IPS-18c (cell line): ENCODE results near the gene NUP210.

Source experiments
- H3K4me3 ChIP-seq: 2 replicates; pipeline ENCODE4 v1.7.0; 2013; ENCODE audit warnings: low read depth, mild to moderate bottlenecking, low read length, moderate library complexity; ENCODE audit not compliant: insufficient read depth
- H3K9me3 ChIP-seq: one replicate; pipeline ENCODE4 v1.6.1; 2013; ENCODE audit warnings: mild to moderate bottlenecking, low read length, moderate library complexity; ENCODE audit not compliant: control insufficient read depth, insufficient read depth

Gene NUP210

GRCh38 chr3:13347390-13347950 lies 72.7 kb downstream of the NUP210 start:
- Histone ChIP-seq H3K4me3 (peak overlapping the region; percentile 16; the same call in 1 of the 2 replicates), H3K9me3 (no peaks in the 10 kb centered on the region)

- H3K4me3 ChIP-seq, result peak overlapping the region; percentile 2
- H3K9me3 ChIP-seq, result no peaks in the 10 kb centered on the region
These were observed 73.4 kb downstream of the NUP210 start for GRCh38 chr3:13346481-13347389.

- Histone ChIP-seq H3K9me3 (no peaks in the 10 kb centered on the region), H3K4me3 (no peak overlapping the region)
These were observed 74.3 kb downstream of the NUP210 start for GRCh38 chr3:13345772-13346171.

- H3K9me3 ChIP-seq, result no peaks in the 10 kb centered on the region
- H3K4me3 ChIP-seq, result no peak overlapping the region
These were observed 74.8 kb downstream of the NUP210 start for GRCh38 chr3:13345284-13345683.

GRCh38 chr3:13344663-13345062 lies 75.5 kb downstream of the NUP210 start:
- Histone ChIP-seq H3K4me3 (no peak overlapping the region), H3K9me3 (no peaks in the 10 kb centered on the region)

- no peaks in the 10 kb centered on the region for H3K9me3 ChIP-seq
- H3K4me3 ChIP-seq, result no peak overlapping the region
These were observed 76.5 kb downstream of the NUP210 start for GRCh38 chr3:13343601-13344000.

GRCh38 chr3:13341229-13341905 lies 78.8 kb downstream of the NUP210 start:
- peaks cover 2% of the 10 kb centered on the region for H3K9me3 ChIP-seq
- H3K4me3 ChIP-seq, result no peak overlapping the region

GRCh38 chr3:13339833-13340232 lies 80.3 kb downstream of the NUP210 start:
- H3K4me3 ChIP-seq, result no peak overlapping the region
- H3K9me3 ChIP-seq, result peaks cover 2% of the 10 kb centered on the region

GRCh38 chr3:13338996-13339395 lies 81.1 kb downstream of the NUP210 start:
- Histone ChIP-seq H3K4me3 (no peak overlapping the region), H3K9me3 (peaks cover 2% of the 10 kb centered on the region)

GRCh38 chr3:13338231-13338630 lies 81.9 kb downstream of the NUP210 start:
- H3K4me3 ChIP-seq, result no peak overlapping the region
- H3K9me3 ChIP-seq, result peaks cover 2% of the 10 kb centered on the region

- Histone ChIP-seq H3K4me3 (no peak overlapping the region), H3K9me3 (peaks cover 2% of the 10 kb centered on the region)
These were observed 83.5 kb downstream of the NUP210 start for GRCh38 chr3:13336592-13336991.

- H3K9me3 ChIP-seq, result peaks cover 2% of the 10 kb centered on the region
- no peak overlapping the region for H3K4me3 ChIP-seq
These were observed 84.6 kb downstream of the NUP210 start for GRCh38 chr3:13335503-13335902.

GRCh38 chr3:13335059-13335458 lies 85.1 kb downstream of the NUP210 start:
- Histone ChIP-seq H3K4me3 (no peak overlapping the region), H3K9me3 (peaks cover 2% of the 10 kb centered on the region)

- peaks cover 4% of the 10 kb centered on the region for H3K9me3 ChIP-seq
- no peak overlapping the region for H3K4me3 ChIP-seq
These were observed 86.8 kb downstream of the NUP210 start for GRCh38 chr3:13333236-13333897.

- Histone ChIP-seq H3K4me3 (no peak overlapping the region), H3K9me3 (peaks cover 2% of the 10 kb centered on the region)
These were observed 87.4 kb downstream of the NUP210 start for GRCh38 chr3:13332740-13333139.

GRCh38 chr3:13332158-13332557 lies 88.0 kb downstream of the NUP210 start:
- Histone ChIP-seq H3K9me3 (peaks cover 2% of the 10 kb centered on the region), H3K4me3 (no peak overlapping the region)

GRCh38 chr3:13329746-13330145 lies 90.4 kb downstream of the NUP210 start:
- Histone ChIP-seq H3K9me3 (peaks cover 2% of the 10 kb centered on the region), H3K4me3 (no peak overlapping the region)
